Subcutaneous abdominal adipose tissue (tissue), 5 donors: Measurements from ENCODE around the gene CNST.
"Not testable (repeated sequence)": the region's sequence is repeated elsewhere in the genome, so short reads cannot be mapped to it uniquely, and the experiment has no call there.

ENCODE experiments used
- H3K27ac ChIP-seq: one replicate; pipeline ENCODE4 v1.7.0; 2013; ENCODE audit warnings: low read depth, mild to moderate bottlenecking, inconsistent platforms, low read length, moderate library complexity
- H3K27me3 ChIP-seq, 5 donors: one replicate each; pipeline ENCODE4 v1.7.0; 2013; ENCODE audit warnings: low read length in 5 of 5, inconsistent platforms in 1 of 5; ENCODE audit not compliant: control insufficient read depth in 5 of 5, insufficient read depth in 4 of 5
- H3K36me3 ChIP-seq, 5 donors: one replicate each; pipeline ENCODE4 v1.7.0; 2013; ENCODE audit warnings: low read length in 5 of 5; ENCODE audit not compliant: control insufficient read depth in 5 of 5, insufficient read depth in 5 of 5
- H3K4me1 ChIP-seq, 5 donors: one replicate each; pipeline ENCODE4 v1.7.0; 2013; ENCODE audit warnings: low read length in 5 of 5, mild to moderate bottlenecking in 3 of 5, moderate library complexity in 1 of 5; ENCODE audit not compliant: control insufficient read depth in 5 of 5, insufficient read depth in 5 of 5
- H3K4me3 ChIP-seq, 5 donors: one replicate each; pipeline ENCODE4 v1.7.0; 2013; ENCODE audit warnings: low read length in 5 of 5, low read depth in 1 of 5
- H3K9ac ChIP-seq, 5 donors: one replicate each; pipeline ENCODE4 v1.7.0; 2013; ENCODE audit warnings: low read length in 5 of 5, mild to moderate bottlenecking in 4 of 5, moderate library complexity in 3 of 5
- H3K9me3 ChIP-seq, 5 donors: one replicate each; pipeline ENCODE4 v1.7.0; 2013; ENCODE audit warnings: low read length in 5 of 5; ENCODE audit not compliant: control insufficient read depth in 5 of 5
- donor health status: healthy.
- donor health status: healthy.
- donor health status: healthy.
- donor health status: healthy.
- donor health status: healthy.

Gene CNST

GRCh38 chr1:246691622-246692495, 125.6 kb downstream of the CNST start:
- Histone ChIP-seq H3K9ac (no peak overlapping the region), H3K36me3 (no peaks in the 10 kb centered on the region), H3K4me3 (no peak overlapping the region), H3K9me3 (peaks cover 0 to 3% (median 0%) of the 10 kb centered on the region in 5 donors), H3K4me1 (peaks cover 2 to 16% (median 12%) of the 10 kb centered on the region in 5 donors), H3K27ac (no peak overlapping the region), H3K27me3 (peaks cover 0 to 1% (median 0%) of the 10 kb centered on the region in 5 donors)

- H3K9ac ChIP-seq = not testable (repeated sequence)
- peaks cover 5 to 25% (median 24%) of the 10 kb centered on the region in 5 donors for H3K4me1 ChIP-seq
Measured at GRCh38 chr1:246694213-246694895, 128.1 kb downstream of the CNST start.

GRCh38 chr1:246695136-246695535, 128.9 kb downstream of the CNST start:
- Histone ChIP-seq H3K9me3 (peaks cover 0 to 3% (median 0%) of the 10 kb centered on the region in 5 donors), H3K27ac (no peak overlapping the region), H3K36me3 (no peaks in the 10 kb centered on the region), H3K27me3 (peaks cover 0 to 3% (median 0%) of the 10 kb centered on the region in 5 donors), H3K4me1 (peaks cover 5 to 21% (median 17%) of the 10 kb centered on the region in 5 donors), H3K4me3 (no peak overlapping the region), H3K9ac (no peak overlapping the region)

More at GRCh38 chr1:246694213-246694895, 128.1 kb downstream of the CNST start:
- H3K27me3 ChIP-seq, H3K27ac ChIP-seq, H3K4me3 ChIP-seq, H3K36me3 ChIP-seq, H3K9me3 ChIP-seq: not testable (repeated sequence)

- H3K9me3 ChIP-seq = peaks cover 0 to 3% (median 0%) of the 10 kb centered on the region in 5 donors
- peaks cover 0 to 3% (median 0%) of the 10 kb centered on the region in 5 donors for H3K27me3 ChIP-seq
- H3K4me3 ChIP-seq = no peak overlapping the region
- H3K36me3 ChIP-seq = no peaks in the 10 kb centered on the region
- no peak overlapping the region for H3K9ac ChIP-seq
- H3K4me1 ChIP-seq = peaks cover 5 to 21% (median 17%) of the 10 kb centered on the region in 5 donors
- H3K27ac ChIP-seq = no peak overlapping the region
Measured at GRCh38 chr1:246695666-246696065, 129.4 kb downstream of the CNST start.

GRCh38 chr1:246698466-246699094, 132.3 kb downstream of the CNST start:
- H3K27ac ChIP-seq = no peak overlapping the region
- H3K4me1 ChIP-seq = peaks cover 5 to 19% (median 17%) of the 10 kb centered on the region in 5 donors
- H3K36me3 ChIP-seq = no peaks in the 10 kb centered on the region
- H3K9ac ChIP-seq = peak overlapping the region in 4 of 5 donors; percentile 56 to 72 (median 70)
- H3K27me3 ChIP-seq = peaks cover 0 to 3% (median 0%) of the 10 kb centered on the region in 5 donors
- peaks cover 0 to 3% (median 0%) of the 10 kb centered on the region in 5 donors for H3K9me3 ChIP-seq
- peak overlapping the region; percentile 38 to 70 (median 57) for H3K4me3 ChIP-seq

GRCh38 chr1:246699095-246699735, 133.0 kb downstream of the CNST start:
- peaks cover 5 to 21% (median 19%) of the 10 kb centered on the region in 5 donors for H3K4me1 ChIP-seq
- peaks cover 0 to 3% (median 0%) of the 10 kb centered on the region in 5 donors for H3K27me3 ChIP-seq
- H3K36me3 ChIP-seq = no peaks in the 10 kb centered on the region
- H3K4me3 ChIP-seq = peak overlapping the region; percentile 38 to 70 (median 57)
- no peak overlapping the region for H3K27ac ChIP-seq
- H3K9ac ChIP-seq = peak overlapping the region in 4 of 5 donors; percentile 56 to 72 (median 70)
- peaks cover 0 to 3% (median 0%) of the 10 kb centered on the region in 5 donors for H3K9me3 ChIP-seq

GRCh38 chr1:246703581-246703980, 137.3 kb downstream of the CNST start:
- Histone ChIP-seq H3K9ac (no peak overlapping the region), H3K27me3 (no peaks in the 10 kb centered on the region), H3K36me3 (no peaks in the 10 kb centered on the region), H3K4me3 (no peak overlapping the region), H3K9me3 (no peaks in the 10 kb centered on the region), H3K4me1 (peaks cover 2 to 12% (median 10%) of the 10 kb centered on the region in 5 donors), H3K27ac (no peak overlapping the region)

GRCh38 chr1:246705368-246705767, 139.1 kb downstream of the CNST start:
- no peaks in the 10 kb centered on the region for H3K27me3 ChIP-seq
- no peak overlapping the region for H3K27ac ChIP-seq
- no peaks in the 10 kb centered on the region for H3K36me3 ChIP-seq
- H3K9ac ChIP-seq = no peak overlapping the region
- H3K4me1 ChIP-seq = peaks cover 0 to 4% (median 2%) of the 10 kb centered on the region in 5 donors
- no peak overlapping the region for H3K4me3 ChIP-seq
- H3K9me3 ChIP-seq = no peaks in the 10 kb centered on the region

- Histone ChIP-seq H3K9ac (no peak overlapping the region), H3K9me3 (no peaks in the 10 kb centered on the region), H3K4me3 (no peak overlapping the region), H3K36me3 (no peaks in the 10 kb centered on the region), H3K4me1 (peaks cover 0 to 4% (median 2%) of the 10 kb centered on the region in 5 donors), H3K27ac (no peak overlapping the region), H3K27me3 (no peaks in the 10 kb centered on the region)
Measured at GRCh38 chr1:246708166-246708565, 141.9 kb downstream of the CNST start.
